ENCODE data around the gene NAA25.
"Not testable (repeated sequence)": the region's sequence is repeated elsewhere in the genome, so short reads cannot be mapped to it uniquely, and the experiment has no call there.

NAA25 gene

GRCh38 chr12:112061137-112061536 lies 47.4 kb downstream of the NAA25 start:
- Histone ChIP-seq H3K9ac (ENCODE audit: low read length) (no peak overlapping the region), H4K20me1 (ENCODE audit: low read depth, low read length) (0 out of 2 replicates have a peak, but pooled peaks cover 3% of the 10 kb centered on the region)

GRCh38 chr12:112049351-112049750 lies 59.2 kb downstream of the NAA25 start:
- H3K36me3 ChIP-seq (ENCODE audit: low read length): peaks cover 59% of the 10 kb centered on the region
- H3K9ac ChIP-seq (ENCODE audit: low read length): no peak overlapping the region
- no peaks in the 10 kb centered on the region for H3K9me3 ChIP-seq (ENCODE audit: insufficient read depth, low read length)
- no peak overlapping the region for H3K4me2 ChIP-seq (ENCODE audit: low read depth, low read length, poor library complexity, severe bottlenecking)
- 0 out of 2 replicates have a peak, but pooled peaks cover 5% of the 10 kb centered on the region for H3F3A ChIP-seq (ENCODE audit: insufficient read depth)
- H3K27me3 ChIP-seq (ENCODE audit: low read length): no peaks in the 10 kb centered on the region
- H2AFZ ChIP-seq (ENCODE audit: low read depth, low read length, severe bottlenecking): no peak overlapping the region
- H4K20me1 ChIP-seq (ENCODE audit: low read depth, low read length): no peaks in the 10 kb centered on the region
- H3K4me3 ChIP-seq (ENCODE audit: insufficient read depth, low read length, poor library complexity, severe bottlenecking): no peak overlapping the region
- no peaks in the 10 kb centered on the region for H3K9me2 ChIP-seq (replicated peaks; ENCODE audit: insufficient read depth, low read length)
- H3K79me2 ChIP-seq (ENCODE audit: insufficient read depth, low read length): no peaks in the 10 kb centered on the region
- H3K27ac ChIP-seq (ENCODE audit: low read depth, low read length): no peak overlapping the region
- no peak for TF ChIP-seq CTCF (IDR thresholded peaks at IDR 0.05; ENCODE audit: insufficient read depth, low read length, poor library complexity, severe bottlenecking)

More at GRCh38 chr12:112061137-112061536, 47.4 kb downstream of the NAA25 start:
- H3K4me2 ChIP-seq (ENCODE audit: low read depth, low read length, poor library complexity, severe bottlenecking): no peak overlapping the region
- no peak overlapping the region for H2AFZ ChIP-seq (ENCODE audit: low read depth, low read length, severe bottlenecking)
- H3F3A ChIP-seq (ENCODE audit: insufficient read depth): no peaks in the 10 kb centered on the region; the same call in 1 of the 2 replicates
- peaks cover 31% of the 10 kb centered on the region for H3K36me3 ChIP-seq (ENCODE audit: low read length)
- TF ChIP-seq CTCF (IDR thresholded peaks at IDR 0.05; ENCODE audit: insufficient read depth, low read length, poor library complexity, severe bottlenecking): no peak
- TF ChIP-seq EZH2phosphoT487 (conservative IDR thresholded peaks at IDR 0.05; ENCODE audit: low read length): no peak
- H3K4me3 ChIP-seq (ENCODE audit: insufficient read depth, low read length, poor library complexity, severe bottlenecking): no peak overlapping the region
- H3K27me3 ChIP-seq (ENCODE audit: low read length): no peaks in the 10 kb centered on the region
- no peaks in the 10 kb centered on the region for H3K9me3 ChIP-seq (ENCODE audit: insufficient read depth, low read length)
- no peaks in the 10 kb centered on the region for H3K79me2 ChIP-seq (ENCODE audit: insufficient read depth, low read length)
- no peaks in the 10 kb centered on the region for H3K9me2 ChIP-seq (replicated peaks; ENCODE audit: insufficient read depth, low read length)
- H3K27ac ChIP-seq (ENCODE audit: low read depth, low read length): no peak overlapping the region

- H3K9ac ChIP-seq (ENCODE audit: low read length): no peak overlapping the region
- H3K9me2 ChIP-seq (replicated peaks; ENCODE audit: insufficient read depth, low read length): no peaks in the 10 kb centered on the region
- H3K4me3 ChIP-seq (ENCODE audit: insufficient read depth, low read length, poor library complexity, severe bottlenecking): no peak overlapping the region
- no peaks in the 10 kb centered on the region for H3K27me3 ChIP-seq (ENCODE audit: low read length)
- H3K9me3 ChIP-seq (ENCODE audit: insufficient read depth, low read length): no peaks in the 10 kb centered on the region
- H2AFZ ChIP-seq (ENCODE audit: low read depth, low read length, severe bottlenecking): no peak overlapping the region
- H3K36me3 ChIP-seq (ENCODE audit: low read length): peaks cover 56% of the 10 kb centered on the region
- H3F3A ChIP-seq (ENCODE audit: insufficient read depth): 0 out of 2 replicates have a peak, but pooled peaks cover 8% of the 10 kb centered on the region
- no peak overlapping the region for H3K4me2 ChIP-seq (ENCODE audit: low read depth, low read length, poor library complexity, severe bottlenecking)
- H4K20me1 ChIP-seq (ENCODE audit: low read depth, low read length): no peaks in the 10 kb centered on the region
- no peak overlapping the region for H3K27ac ChIP-seq (ENCODE audit: low read depth, low read length)
- TF ChIP-seq CTCF (IDR thresholded peaks at IDR 0.05; ENCODE audit: insufficient read depth, low read length, poor library complexity, severe bottlenecking): no peak
- TF ChIP-seq EZH2phosphoT487 (conservative IDR thresholded peaks at IDR 0.05; ENCODE audit: low read length): no peak
- H3K79me2 ChIP-seq (ENCODE audit: insufficient read depth, low read length): no peaks in the 10 kb centered on the region
These were observed 62.6 kb downstream of the NAA25 start for GRCh38 chr12:112046003-112046402.

GRCh38 chr12:112036614-112037013 lies 72.0 kb downstream of the NAA25 start:
- H3K4me2 ChIP-seq (ENCODE audit: low read depth, low read length, poor library complexity, severe bottlenecking); H4K20me1 ChIP-seq (ENCODE audit: low read depth, low read length); H3K27me3 ChIP-seq (ENCODE audit: low read length); H3K79me2 ChIP-seq (ENCODE audit: insufficient read depth, low read length); H3K9ac ChIP-seq (ENCODE audit: low read length); H3K9me2 ChIP-seq (replicated peaks; ENCODE audit: insufficient read depth, low read length); H2AFZ ChIP-seq (ENCODE audit: low read depth, low read length, severe bottlenecking); H3K4me3 ChIP-seq (ENCODE audit: insufficient read depth, low read length, poor library complexity, severe bottlenecking); H3K9me3 ChIP-seq (ENCODE audit: insufficient read depth, low read length); H3K27ac ChIP-seq (ENCODE audit: low read depth, low read length); H3F3A ChIP-seq (ENCODE audit: insufficient read depth): not testable (repeated sequence)
- H3K36me3 ChIP-seq (ENCODE audit: low read length): peaks cover 53% of the 10 kb centered on the region
